Osteocyte (in vitro differentiated cells): ENCODE measurements around the gene ZMIZ1. TPM values are rescaled to one million over a fixed set of nuclear protein-coding genes. Genes with fewer than 3 reads are reported as not detected.

Experiments
- DNase-seq: peaks from one replicate; pipeline ENCODE4 v3.0.0; 2021; ENCODE audit warnings: mixed read lengths; ENCODE audit not compliant: unreplicated experiment; ENCODE audit errors: extremely low spot score
- H3K27ac Mint-ChIP-seq: one replicate; pipeline ENCODE4 v1.8.0; 2021; ENCODE audit warnings: mild to moderate bottlenecking, mixed read lengths; ENCODE audit not compliant: unreplicated experiment
- H3K27me3 Mint-ChIP-seq: one replicate; pipeline ENCODE4 v1.8.0; 2021; ENCODE audit warnings: mixed read lengths; ENCODE audit not compliant: unreplicated experiment
- H3K36me3 Mint-ChIP-seq: one replicate; pipeline ENCODE4 v1.8.0; 2021; ENCODE audit warnings: mixed read lengths; ENCODE audit not compliant: unreplicated experiment
- H3K4me1 Mint-ChIP-seq: one replicate; pipeline ENCODE4 v1.8.0; 2021; ENCODE audit warnings: mixed read lengths; ENCODE audit not compliant: unreplicated experiment
- H3K4me3 Mint-ChIP-seq: one replicate; pipeline ENCODE4 v1.8.0; 2021; ENCODE audit warnings: mild to moderate bottlenecking, moderate library complexity, mixed read lengths; ENCODE audit not compliant: unreplicated experiment
- H3K9me3 Mint-ChIP-seq: one replicate; pipeline ENCODE4 v1.8.0; 2021; ENCODE audit warnings: mixed read lengths; ENCODE audit not compliant: unreplicated experiment
- CTCF ChIP-seq: fragments of 200-600 bp; sonication (generic); IDR thresholded peaks from 2 replicates; pipeline ENCODE4 v1.5.0; 2021; ENCODE audit warnings: antibody characterized with exemption, mild to moderate bottlenecking, moderate library complexity
- total RNA-seq: library from RNA; stranded (reverse); gene quantifications from 2 replicates; pipeline ENCODE4 v1.2.1, GENCODE V29; 2021

Gene ZMIZ1
- total RNA-seq, 1 donor from 2014 or later, result 90.5 TPM

GRCh38 chr10:79222186-79222585 is 153.4 kb downstream of the ZMIZ1 start:
- peak overlapping the region; percentile 86 for H3K27ac Mint-ChIP-seq
- no peaks in the 10 kb centered on the region for H3K9me3 Mint-ChIP-seq
- DNase-seq, result no peak
- peaks cover 30% of the 10 kb centered on the region for H3K36me3 Mint-ChIP-seq
- no peak for TF ChIP-seq CTCF
- H3K27me3 Mint-ChIP-seq, result no peaks in the 10 kb centered on the region
- H3K4me3 Mint-ChIP-seq, result no peak overlapping the region
- H3K4me1 Mint-ChIP-seq, result peaks cover 53% of the 10 kb centered on the region

- no peak for DNase-seq
- H3K4me3 Mint-ChIP-seq, result no peak overlapping the region
- peak overlapping the region; percentile 86 for H3K27ac Mint-ChIP-seq
- no peak for TF ChIP-seq CTCF
- H3K4me1 Mint-ChIP-seq, result peaks cover 53% of the 10 kb centered on the region
- peaks cover 25% of the 10 kb centered on the region for H3K36me3 Mint-ChIP-seq
- no peaks in the 10 kb centered on the region for H3K9me3 Mint-ChIP-seq
- H3K27me3 Mint-ChIP-seq, result no peaks in the 10 kb centered on the region
These were observed 154.6 kb downstream of the ZMIZ1 start for GRCh38 chr10:79223091-79224048.

GRCh38 chr10:79224263-79224949 is 155.6 kb downstream of the ZMIZ1 start:
- no peak for DNase-seq

GRCh38 chr10:79224992-79225391 is 156.2 kb downstream of the ZMIZ1 start:
- H3K27me3 Mint-ChIP-seq, result no peaks in the 10 kb centered on the region
- H3K4me3 Mint-ChIP-seq, result no peak overlapping the region
- no peaks in the 10 kb centered on the region for H3K9me3 Mint-ChIP-seq
- H3K4me1 Mint-ChIP-seq, result peaks cover 49% of the 10 kb centered on the region
- H3K27ac Mint-ChIP-seq, result no peak overlapping the region
- TF ChIP-seq CTCF, result no peak
- DNase-seq, result no peak
- H3K36me3 Mint-ChIP-seq, result peaks cover 17% of the 10 kb centered on the region

More at GRCh38 chr10:79224263-79224949, 155.6 kb downstream of the ZMIZ1 start:
- Mint-ChIP-seq H3K27me3 (no peaks in the 10 kb centered on the region), H3K9me3 (no peaks in the 10 kb centered on the region), H3K27ac (peak overlapping the region; percentile 52), H3K4me1 (peaks cover 46% of the 10 kb centered on the region), H3K4me3 (no peak overlapping the region), H3K36me3 (peaks cover 17% of the 10 kb centered on the region)
- no peak for TF ChIP-seq CTCF
